Activated T-helper 17 cell treated with anti-CD3 and anti-CD28 coated beads, Interleukin-2, amount 50 U/mL, for 72 hours (primary cell): ENCODE data around the gene APOBEC4. TPM values are rescaled to one million over a fixed set of nuclear protein-coding genes. Genes with fewer than 3 reads are reported as not detected.

ENCODE experiments used
- ATAC-seq: fragments of 150-1000 bp; cut with Tn5 transposase; replicated peaks from 2 replicates; pipeline ENCODE4 v1.10.0; 2021; ENCODE audit warnings: mild to moderate bottlenecking, moderate library complexity
- H3K27ac Mint-ChIP-seq: one replicate; pipeline ENCODE4 v1.8.0; 2022; ENCODE audit warnings: mixed read lengths
- H3K27me3 Mint-ChIP-seq: one replicate; pipeline ENCODE4 v1.8.0; 2022; ENCODE audit warnings: mixed read lengths
- H3K36me3 Mint-ChIP-seq: one replicate; pipeline ENCODE4 v1.8.0; 2022; ENCODE audit warnings: low read depth, mild to moderate bottlenecking, mixed read lengths
- H3K4me1 Mint-ChIP-seq: one replicate; pipeline ENCODE4 v1.8.0; 2022; ENCODE audit warnings: mixed read lengths
- H3K4me3 Mint-ChIP-seq: one replicate; pipeline ENCODE4 v1.8.0; 2022; ENCODE audit warnings: mild to moderate bottlenecking, mixed read lengths
- H3K9me3 Mint-ChIP-seq: one replicate; pipeline ENCODE4 v1.8.0; 2022; ENCODE audit warnings: mixed read lengths
- total RNA-seq, 2 donors: library from RNA; stranded (reverse); gene quantifications; one replicate each; pipeline ENCODE4 v1.2.3, GENCODE V29; 2022

The APOBEC4 gene
- total RNA-seq = not detected

DNA sequence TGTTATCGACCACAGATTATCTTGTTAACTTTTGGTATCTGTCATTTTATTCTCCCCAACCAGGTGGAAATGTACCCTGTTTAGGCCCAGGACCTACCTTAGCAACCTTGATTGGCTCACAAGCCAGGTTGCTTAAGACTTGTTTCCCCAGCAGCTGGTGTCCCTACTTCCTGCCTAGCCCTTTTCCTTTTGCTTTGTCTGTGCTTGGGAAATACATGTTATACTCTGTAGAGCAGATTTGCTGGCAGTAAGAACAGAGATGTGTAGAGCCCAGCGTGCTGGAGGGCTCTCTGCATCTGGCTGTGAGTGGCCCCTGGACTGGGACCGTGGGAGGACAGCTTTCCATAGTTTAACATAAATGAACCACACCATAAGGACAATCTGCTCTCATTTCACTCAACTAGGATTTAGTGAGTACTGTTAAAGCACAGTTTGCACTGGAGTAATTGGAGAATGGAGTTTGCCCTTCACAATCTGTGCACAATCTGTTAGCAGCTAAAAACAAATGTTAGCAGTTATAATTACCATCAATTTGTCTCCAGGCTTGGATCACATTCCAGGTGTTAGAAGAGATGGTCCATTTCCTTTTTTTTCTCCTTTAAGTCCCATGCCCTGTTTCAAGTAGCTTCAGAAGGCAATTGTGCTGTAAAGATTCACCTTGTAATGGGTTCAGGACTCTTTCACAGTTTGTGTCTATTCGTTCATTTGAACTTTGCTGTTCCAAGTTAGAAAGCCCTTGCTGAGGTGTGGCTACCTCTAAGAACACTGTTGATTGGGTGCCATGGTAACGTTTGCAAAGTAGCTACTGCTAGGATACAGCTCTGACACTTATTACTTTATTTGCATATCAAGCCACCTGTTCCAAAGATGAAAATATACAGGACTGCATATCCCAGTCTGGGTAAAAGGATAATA is at the start of gene APOBEC4:
Gene APOBEC4 (minus strand): TSS at position 770 of the 915 bp plus-strand sequence. CDS start 4,535 bp downstream, outside the sequence.
- Mint-ChIP-seq H3K27ac (peak within 1 kb of the TSS; percentile 54), H3K4me1 (peaks cover 24% of the 10 kb centered on the region), H3K4me3 (peak within 1 kb of the TSS; percentile 43), H3K9me3 (no peaks in the 10 kb centered on the region), H3K27me3 (no peaks in the 10 kb centered on the region), H3K36me3 (no peaks in the 10 kb centered on the region)
- peak; percentile 40 for ATAC-seq

DNA sequence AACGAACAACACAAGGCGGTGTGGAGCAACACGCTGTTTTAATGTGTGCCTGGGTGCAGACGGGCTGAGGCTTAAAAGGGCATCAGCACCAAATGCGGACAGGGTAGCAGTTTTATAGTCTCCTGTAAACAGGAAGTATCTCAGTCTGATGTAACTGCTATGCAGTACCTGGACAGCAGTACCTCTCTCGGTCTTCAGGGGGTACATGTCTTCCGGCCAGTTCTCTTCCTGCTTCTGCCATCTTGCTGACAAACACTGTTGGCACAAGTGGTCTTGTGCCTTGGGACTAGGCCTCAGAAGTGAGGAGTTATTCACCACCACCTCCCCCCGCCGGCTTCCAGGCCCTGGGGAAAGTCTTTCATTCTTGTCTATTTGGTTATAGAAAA is 49.7 kb upstream of the APOBEC4 start:
- no peaks in the 10 kb centered on the region for H3K36me3 Mint-ChIP-seq
- no peaks in the 10 kb centered on the region for H3K27me3 Mint-ChIP-seq
- no peak overlapping the region for H3K4me3 Mint-ChIP-seq
- ATAC-seq = no peak
- H3K9me3 Mint-ChIP-seq = no peaks in the 10 kb centered on the region
- no peaks in the 10 kb centered on the region for H3K4me1 Mint-ChIP-seq
- H3K27ac Mint-ChIP-seq = no peak overlapping the region

DNA sequence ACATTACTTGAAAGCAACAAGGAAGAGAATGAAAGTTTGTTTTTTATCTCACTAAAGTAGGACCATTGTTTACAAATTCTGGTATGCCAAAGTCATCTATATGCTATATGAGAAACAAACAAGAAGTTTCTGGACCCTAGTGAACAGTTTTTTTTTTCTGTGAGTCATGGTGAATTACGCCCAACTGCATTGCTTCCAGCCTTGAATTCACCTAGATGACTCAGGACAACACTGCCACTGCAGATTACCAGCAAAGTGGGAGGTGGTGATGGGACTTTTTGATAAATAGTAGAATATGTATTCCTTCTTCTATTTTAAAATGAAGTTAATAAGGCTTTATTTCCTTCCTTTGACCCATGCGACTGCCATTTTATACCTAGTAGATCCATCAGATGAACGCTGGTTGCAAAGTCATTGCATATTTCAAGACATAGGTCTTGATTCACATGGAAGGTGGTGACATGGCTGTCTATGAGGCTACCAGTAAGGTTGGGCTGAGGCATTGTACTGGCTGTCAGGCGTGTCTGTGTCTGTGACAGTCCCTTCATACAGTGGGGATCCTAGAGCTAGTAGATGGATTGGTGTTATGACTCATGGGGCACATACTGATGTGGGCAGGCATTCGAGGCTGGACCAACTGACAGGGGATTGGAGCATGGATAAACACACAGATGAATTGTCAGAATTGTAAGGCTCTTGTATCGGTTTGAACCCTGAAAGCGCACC is 49.1 kb upstream of the APOBEC4 start:
- no peaks in the 10 kb centered on the region for H3K36me3 Mint-ChIP-seq
- H3K27me3 Mint-ChIP-seq = no peaks in the 10 kb centered on the region
- no peaks in the 10 kb centered on the region for H3K4me1 Mint-ChIP-seq
- ATAC-seq = peak; percentile 50
- no peak overlapping the region for H3K4me3 Mint-ChIP-seq
- H3K9me3 Mint-ChIP-seq = no peaks in the 10 kb centered on the region
- H3K27ac Mint-ChIP-seq = no peak overlapping the region

DNA sequence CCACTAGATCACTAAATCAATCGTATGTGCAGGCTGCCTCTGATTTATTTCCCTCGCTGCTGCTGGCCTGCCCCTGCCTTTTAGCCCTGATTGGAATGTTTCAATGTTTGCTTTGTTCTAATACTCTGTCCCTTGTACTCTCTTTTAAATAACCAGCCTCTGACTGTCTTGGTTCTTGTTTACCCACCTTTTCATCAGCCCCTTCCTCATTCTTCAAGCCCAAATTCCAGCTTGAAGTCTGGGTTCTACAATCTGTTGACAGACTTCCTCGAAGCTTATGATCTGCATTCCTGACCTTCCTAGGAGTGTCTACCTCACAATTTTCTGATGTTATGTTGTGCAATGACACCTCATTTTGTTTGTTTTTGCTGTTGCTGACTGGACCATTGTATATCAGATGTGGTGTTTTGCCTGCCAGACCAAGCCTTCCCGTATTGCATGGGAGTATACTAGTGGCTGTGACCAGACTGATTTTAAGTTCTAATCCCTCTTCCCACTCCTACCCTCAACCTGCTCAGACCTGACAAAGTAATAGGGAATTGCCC is 46.6 kb upstream of the APOBEC4 start:
- no peak for ATAC-seq
- no peaks in the 10 kb centered on the region for H3K27me3 Mint-ChIP-seq

GRCh38 chr1:183697814-183698590 is 44.9 kb upstream of the APOBEC4 start:
- Mint-ChIP-seq H3K4me1 (no peaks in the 10 kb centered on the region), H3K27me3 (no peaks in the 10 kb centered on the region), H3K36me3 (no peaks in the 10 kb centered on the region), H3K27ac (no peak overlapping the region), H3K4me3 (no peak overlapping the region), H3K9me3 (no peaks in the 10 kb centered on the region)
- ATAC-seq = peak; percentile 29

More for the DNA sequence above, 46.6 kb upstream of the APOBEC4 start:
- H3K36me3 Mint-ChIP-seq = no peaks in the 10 kb centered on the region
- H3K9me3 Mint-ChIP-seq = no peaks in the 10 kb centered on the region
- H3K4me1 Mint-ChIP-seq = no peaks in the 10 kb centered on the region
- no peak overlapping the region for H3K4me3 Mint-ChIP-seq
- no peak overlapping the region for H3K27ac Mint-ChIP-seq

DNA sequence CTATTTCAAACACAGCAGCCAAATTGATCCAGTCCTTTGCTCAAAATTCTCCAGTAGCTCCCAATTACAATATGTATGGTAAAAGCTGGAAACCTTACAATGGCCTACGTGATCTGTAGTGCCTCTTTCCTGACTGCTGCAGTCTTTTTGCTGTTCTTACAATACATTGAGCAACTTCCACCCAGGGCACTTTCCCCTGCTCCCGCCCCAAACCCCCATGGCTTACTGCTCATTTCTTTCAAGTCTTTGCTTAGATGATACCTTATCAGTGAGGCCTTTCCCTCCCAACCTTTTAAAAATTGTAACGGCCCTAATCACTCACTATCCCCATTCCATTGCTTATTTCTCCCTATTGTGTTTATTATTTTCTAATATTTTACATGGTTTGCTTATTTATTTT is 43.9 kb upstream of the APOBEC4 start:
- Mint-ChIP-seq H3K27ac (no peak overlapping the region), H3K27me3 (no peaks in the 10 kb centered on the region), H3K4me3 (no peak overlapping the region), H3K4me1 (no peaks in the 10 kb centered on the region), H3K36me3 (no peaks in the 10 kb centered on the region), H3K9me3 (no peaks in the 10 kb centered on the region)
- no peak for ATAC-seq

- peaks cover 3% of the 10 kb centered on the region for H3K4me1 Mint-ChIP-seq
- no peaks in the 10 kb centered on the region for H3K36me3 Mint-ChIP-seq
- H3K9me3 Mint-ChIP-seq = no peaks in the 10 kb centered on the region
- H3K4me3 Mint-ChIP-seq = no peak overlapping the region
- no peak for ATAC-seq
- no peak overlapping the region for H3K27ac Mint-ChIP-seq
- no peaks in the 10 kb centered on the region for H3K27me3 Mint-ChIP-seq
Measured at GRCh38 chr1:183694755-183695154, 41.6 kb upstream of the APOBEC4 start.

DNA sequence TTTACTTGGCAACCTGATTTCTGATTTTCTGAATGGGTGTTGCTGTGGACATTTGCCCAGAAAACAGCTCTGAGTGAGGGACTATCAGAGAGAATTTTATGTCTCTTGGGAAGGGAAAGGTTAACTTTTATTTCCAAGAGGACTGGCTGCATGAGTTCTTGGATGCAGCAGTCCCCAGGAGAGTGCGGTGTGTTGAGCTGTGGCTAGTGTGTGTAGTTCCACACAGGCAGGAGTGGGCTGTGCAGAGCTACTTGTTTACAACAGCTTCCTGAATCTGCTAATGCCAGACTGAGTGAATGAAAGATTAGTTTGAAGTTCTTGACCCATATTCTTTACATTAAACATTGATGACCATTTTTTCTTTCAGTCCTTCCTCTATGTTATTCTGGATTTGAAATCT is 41.0 kb upstream of the APOBEC4 start:
- Mint-ChIP-seq H3K27me3 (no peaks in the 10 kb centered on the region), H3K9me3 (no peaks in the 10 kb centered on the region), H3K4me1 (peaks cover 4% of the 10 kb centered on the region), H3K4me3 (no peak overlapping the region), H3K27ac (no peak overlapping the region), H3K36me3 (no peaks in the 10 kb centered on the region)
- ATAC-seq = no peak

DNA sequence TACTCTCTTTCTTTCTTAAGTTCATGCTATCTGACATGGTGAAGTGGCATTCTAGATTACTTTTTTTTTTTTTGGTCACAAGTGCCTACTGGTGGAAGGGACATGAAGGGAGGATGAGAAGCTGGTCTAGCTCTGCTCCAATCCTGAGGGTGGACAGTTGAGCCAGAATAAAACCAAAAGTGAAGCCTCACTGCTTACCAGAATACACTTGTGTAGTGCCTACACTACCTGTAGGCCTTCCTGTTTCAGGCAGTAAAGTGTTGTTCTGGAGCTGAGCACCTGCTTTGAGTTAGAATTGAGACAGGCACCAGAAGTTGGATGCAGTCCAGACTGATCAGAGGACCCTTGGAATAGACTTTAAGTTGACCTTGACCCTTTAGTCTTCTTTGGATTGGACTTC is 40.4 kb upstream of the APOBEC4 start:
- H3K36me3 Mint-ChIP-seq = no peaks in the 10 kb centered on the region
- ATAC-seq = no peak
- H3K9me3 Mint-ChIP-seq = no peaks in the 10 kb centered on the region
- H3K27me3 Mint-ChIP-seq = no peaks in the 10 kb centered on the region
- H3K4me3 Mint-ChIP-seq = no peak overlapping the region
- peaks cover 4% of the 10 kb centered on the region for H3K4me1 Mint-ChIP-seq
- H3K27ac Mint-ChIP-seq = no peak overlapping the region

DNA sequence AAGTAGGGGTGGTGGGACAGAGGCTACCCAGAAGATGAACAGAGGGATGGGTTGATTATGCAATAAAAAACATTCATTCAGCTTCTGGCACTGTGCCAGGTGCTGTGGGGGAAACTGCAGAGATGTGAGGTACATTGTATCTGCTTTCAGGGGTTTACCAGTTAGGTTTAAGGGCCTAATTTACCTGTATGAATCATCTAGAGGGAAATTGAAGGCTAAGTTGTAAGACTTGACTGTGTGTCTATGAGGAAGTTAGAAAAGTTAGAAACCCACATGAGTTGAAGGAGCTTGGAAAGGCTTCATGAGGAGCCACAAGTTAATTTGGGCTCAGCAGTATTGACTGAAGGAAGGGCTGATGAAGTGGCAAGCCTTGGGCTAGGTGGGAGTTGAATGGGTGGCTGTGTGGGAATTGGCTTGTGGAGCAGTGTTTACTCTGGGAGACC is 36.7 kb upstream of the APOBEC4 start:
- no peaks in the 10 kb centered on the region for H3K9me3 Mint-ChIP-seq
- peaks cover 4% of the 10 kb centered on the region for H3K4me1 Mint-ChIP-seq
- no peaks in the 10 kb centered on the region for H3K27me3 Mint-ChIP-seq
- ATAC-seq = peak; percentile 32
- peak overlapping the region; percentile 24 for H3K27ac Mint-ChIP-seq
- H3K4me3 Mint-ChIP-seq = no peak overlapping the region
- H3K36me3 Mint-ChIP-seq = no peaks in the 10 kb centered on the region

DNA sequence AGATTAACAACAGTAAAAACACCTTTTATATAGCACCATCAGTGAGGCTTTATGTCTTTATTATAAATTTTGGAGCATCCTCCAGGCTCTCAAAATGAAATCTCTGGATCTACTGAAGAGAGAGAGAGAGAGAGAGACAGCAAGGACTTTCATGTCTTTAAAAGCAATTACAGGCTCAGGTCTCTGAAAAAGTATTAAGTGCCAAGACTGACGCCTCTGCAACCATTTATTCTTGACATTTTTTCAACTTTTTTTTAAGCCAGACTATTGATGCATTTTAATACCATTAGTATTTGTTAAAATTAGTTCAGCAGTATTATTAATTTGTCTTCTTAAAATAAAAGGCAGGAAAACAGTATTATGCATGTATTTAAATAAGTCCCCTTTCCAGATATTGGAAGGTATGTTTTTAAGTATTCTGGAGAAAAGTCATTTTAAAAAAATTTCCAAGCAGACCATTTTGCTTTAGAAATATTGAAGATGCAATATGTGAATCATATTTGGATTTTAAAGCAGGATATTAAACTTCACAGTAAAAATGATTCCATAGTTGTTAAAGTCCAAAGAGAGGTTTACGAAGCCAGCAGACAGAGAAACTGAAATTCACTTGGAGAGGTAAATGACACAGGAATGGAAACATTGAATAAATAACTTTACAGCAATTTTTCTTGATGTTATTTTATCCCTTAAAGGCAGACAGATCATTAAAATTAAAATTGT is 35.4 kb upstream of the APOBEC4 start:
- Mint-ChIP-seq H3K27ac (peak overlapping the region; percentile 19), H3K27me3 (peaks cover 5% of the 10 kb centered on the region), H3K36me3 (no peaks in the 10 kb centered on the region), H3K4me1 (peaks cover 4% of the 10 kb centered on the region), H3K9me3 (no peaks in the 10 kb centered on the region), H3K4me3 (no peak overlapping the region)
- no peak for ATAC-seq

- ATAC-seq = no peak
- Mint-ChIP-seq H3K36me3 (no peaks in the 10 kb centered on the region), H3K4me3 (no peak overlapping the region), H3K4me1 (peaks cover 4% of the 10 kb centered on the region), H3K9me3 (no peaks in the 10 kb centered on the region), H3K27ac (peak overlapping the region; percentile 19), H3K27me3 (peaks cover 8% of the 10 kb centered on the region)
Measured at GRCh38 chr1:183687546-183688304, 34.6 kb upstream of the APOBEC4 start.

GRCh38 chr1:183686229-183686628 is 33.1 kb upstream of the APOBEC4 start:
- Mint-ChIP-seq H3K27ac (no peak overlapping the region), H3K4me1 (peaks cover 4% of the 10 kb centered on the region), H3K4me3 (no peak overlapping the region), H3K36me3 (no peaks in the 10 kb centered on the region), H3K27me3 (peaks cover 8% of the 10 kb centered on the region), H3K9me3 (no peaks in the 10 kb centered on the region)
- ATAC-seq = no peak
